ENCODE measurements around the gene ILK.

- TF ChIP-seq CTCF (conservative IDR thresholded peaks at IDR 0.05) (no peak), ZFX (IDR thresholded peaks at IDR 0.05) (no peak)
Measured at GRCh38 chr11:6638429-6638828, 34.9 kb downstream of the ILK start.

Measured in C4-2B (cell line).